K562 (cell line): Measurements from ENCODE around the gene UBL3. TPM values are rescaled to one million over a fixed set of nuclear protein-coding genes. Genes with fewer than 3 reads are reported as not detected.

Source experiments
- AFF1 ChIP-seq, 2 experiments: fragments of 450-650 bp; IDR thresholded peaks; 2 replicates each; pipeline ENCODE4 v1.6.1; 2018; ENCODE audit warnings: mild to moderate bottlenecking in 2 of 2, low read depth in 1 of 2; ENCODE audit not compliant: partially characterized antibody in 2 of 2
- BHLHE40 ChIP-seq: IDR thresholded peaks from 2 replicates; pipeline ENCODE4 v1.6.1; 2011; ENCODE audit warnings: low read length, improper control_type of control experiment
- DEAF1 ChIP-seq: fragments of 450-650 bp; formaldehyde crosslinking; IDR thresholded peaks from 2 replicates; pipeline ENCODE4 v1.4.0; 2020; ENCODE audit warnings: mild to moderate bottlenecking, moderate library complexity
- FOXP1 ChIP-seq: sonication (generic); formaldehyde crosslinking; IDR thresholded peaks from 2 replicates; pipeline ENCODE4 v1.8.0; 2022; ENCODE audit warnings: mild to moderate bottlenecking, missing genetic modification reagents
- NBN ChIP-seq: fragments of 450-650 bp; IDR thresholded peaks from 2 replicates; pipeline ENCODE4 v1.6.1; 2016; ENCODE audit warnings: low read depth, mild to moderate bottlenecking
- PHB2 ChIP-seq: fragments of 450-650 bp; IDR thresholded peaks from 2 replicates; pipeline ENCODE4 v1.6.1; 2017; ENCODE audit warnings: low read depth
- PRDM10 ChIP-seq: fragments of 450-650 bp; IDR thresholded peaks from 2 replicates; pipeline ENCODE4 v1.6.1; 2018; ENCODE audit not compliant: partially characterized antibody
- TAL1 ChIP-seq: fragments of 450-650 bp; IDR thresholded peaks from 2 replicates; pipeline ENCODE4 v1.6.1; 2016; ENCODE audit warnings: mild to moderate bottlenecking
- THRAP3 ChIP-seq: fragments of 450-650 bp; IDR thresholded peaks from 2 replicates; pipeline ENCODE4 v1.6.1; 2016; ENCODE audit warnings: mild to moderate bottlenecking, inconsistent platforms, borderline replicate concordance
- TOE1 ChIP-seq, 2 experiments: fragments of 450-650 bp in 1 of 2; sonication (generic) in 1 of 2; formaldehyde crosslinking in 1 of 2; IDR thresholded peaks; 2 replicates each; pipeline versions ENCODE4 v1.7.1 to v1.8.0; 2016 to 2022; ENCODE audit warnings: borderline replicate concordance in 2 of 2, mild to moderate bottlenecking in 2 of 2, antibody characterized with exemption in 1 of 2, inconsistent platforms in 1 of 2, low read depth in 1 of 2, missing genetic modification reagents in 1 of 2, moderate library complexity in 1 of 2
- ZNF146 ChIP-seq: IDR thresholded peaks from one replicate; pipeline ENCODE4 v1.6.1; 2018; ENCODE audit warnings: missing compliant biosample characterization; ENCODE audit not compliant: unreplicated experiment
- ZNF609 ChIP-seq: sonication (generic); formaldehyde crosslinking; IDR thresholded peaks from 2 replicates; pipeline ENCODE4 v1.8.1; 2023; ENCODE audit warnings: missing genetic modification reagents, mild to moderate bottlenecking, borderline replicate concordance
- polyA plus RNA-seq, 8 experiments: library from polyadenylated mRNA; depleted of rRNA in 4 of 8; stranded (reverse) in 5 of 8; unstranded in 3 of 8; fragments of >200 nt; fragmentation: Nextera tagmentation in 2 of 8; fragmentation: Illumina TruSeq in 1 of 8; extraction: Ambion mirVana in 2 of 8; extraction: Trizol in 1 of 8; gene quantifications; 2 replicates each; pipeline versions ENCODE4 v1.2.1 to v1.2.3, GENCODE V29; 2011 to 2014; ENCODE audit warnings: inconsistent platforms in 1 of 8, missing spikeins in 1 of 8
- total RNA-seq, 7 experiments: library from RNA; depleted of rRNA in 6 of 7; stranded (reverse); fragments of >200 nt in 6 of 7; fragmentation: Illumina TruSeq in 2 of 7; extraction: Trizol in 2 of 7; gene quantifications; 2 replicates each; pipeline versions ENCODE4 v1.2.1 to v1.2.3, GENCODE V29; 2011 to 2021; ENCODE audit warnings: low replicate concordance in 1 of 7

Gene UBL3
- total and polyA plus RNA-seq, 9 of the 15 experiments (the other 6 are each of a cell fraction or from before 2014, with no cell fraction given), result 0.64 to 2.4 (median 1.8) TPM

GRCh38 chr13:29850213-29850898, at the start of gene UBL3 (continued):
- TF ChIP-seq AFF1 (IDR thresholded peaks at IDR 0.05; ENCODE audit: low read depth in 1 of 2, partially characterized antibody in 2 of 2) (no peak), DEAF1 (CRISPR knock-in tag) (no peak), NBN (no peak), TAL1 (no peak), TOE1 (IDR thresholded peaks at IDR 0.05; ENCODE audit: borderline replicate concordance) (no peak), TOE1 (CRISPR knock-in tag; IDR thresholded peaks at IDR 0.05; ENCODE audit: borderline replicate concordance, low read depth) (no peak), PHB2 (no peak), THRAP3 (no peak), FOXP1 (no peak), ZNF609 (CRISPR knock-in tag) (no peak), ZNF146 (no peak), BHLHE40 (peak; percentile 21; the same call in 1 of the 2 replicates), PRDM10 (peak; percentile 77)
